Thyroid gland (tissue), 4 donors: ENCODE measurements around the gene STAM2. TPM values are rescaled to one million over a fixed set of nuclear protein-coding genes. Genes with fewer than 3 reads are reported as not detected.

Experiments used
- DNase-seq, 2 donors: peaks; one replicate each; pipeline ENCODE4 v3.0.0-alpha.2; 2019
- H3K27ac ChIP-seq, 3 donors: fragments of 200-600 bp; sonication (generic); 1 replicate in 2 of 3; 2 replicates in 1 of 3; pipeline ENCODE4 v1.5.1; 2016 to 2019; ENCODE audit warnings: mild to moderate bottlenecking in 1 of 3, moderate library complexity in 1 of 3
- H3K27me3 ChIP-seq: fragments of 200-600 bp; sonication (generic); one replicate; pipeline ENCODE4 v1.5.1; 2019
- H3K36me3 ChIP-seq, 2 donors: fragments of 200-600 bp; sonication (generic); one replicate each; pipeline ENCODE4 v1.5.1; 2016 to 2019
- H3K4me1 ChIP-seq, 2 donors: fragments of 200-600 bp; sonication (generic); one replicate each; pipeline ENCODE4 v1.5.1; 2017 to 2019
- H3K4me3 ChIP-seq, 3 donors: fragments of 200-600 bp; sonication (generic); replicated peaks in 1 of 3; 1 replicate in 2 of 3; 2 replicates in 1 of 3; pipeline ENCODE4 v1.5.1; 2016; ENCODE audit warnings: mild to moderate bottlenecking in 1 of 3
- H3K9me3 ChIP-seq: fragments of 200-600 bp; sonication (generic); one replicate; pipeline ENCODE4 v1.5.1; 2017
- CTCF ChIP-seq, 6 experiments: fragments of 200-600 bp in 3 of 6; fragments of 450-650 bp in 3 of 6; sonication (generic) in 3 of 6; IDR thresholded peaks; one replicate each; pipeline ENCODE4 v1.5.1; 2016 to 2019; ENCODE audit warnings: antibody characterized with exemption in 6 of 6, mild to moderate bottlenecking in 2 of 6, inconsistent platforms in 1 of 6, moderate library complexity in 1 of 6
- POLR2A ChIP-seq, 2 donors: fragments of 450-650 bp; IDR thresholded peaks; one replicate each; pipeline ENCODE4 v1.6.1; 2017; ENCODE audit warnings: antibody characterized with exemption in 2 of 2, mild to moderate bottlenecking in 2 of 2, moderate library complexity in 1 of 2
- WGBS, 2 donors: methylation state at CpG; one replicate each; pipeline ENCODE4 v1.1.5; 2017; 5-methylcytosine and 5-hydroxymethylcytosine counted together
- intact Hi-C: fragments of 100-400 bp; cut with DNase I; formaldehyde crosslinking; loops from one replicate; pipeline ENCODE4 v1.15.1; 2023
- total RNA-seq, 4 donors: library from RNA; depleted of rRNA; stranded (reverse); fragments of >200 nt; gene quantifications; one replicate each; pipeline ENCODE4 v1.2.3, GENCODE V29; 2016

STAM2 gene
- total RNA-seq, 4 donors from 2014 or later = 62.1 to 70.6 (median 63.4) TPM

DNA sequence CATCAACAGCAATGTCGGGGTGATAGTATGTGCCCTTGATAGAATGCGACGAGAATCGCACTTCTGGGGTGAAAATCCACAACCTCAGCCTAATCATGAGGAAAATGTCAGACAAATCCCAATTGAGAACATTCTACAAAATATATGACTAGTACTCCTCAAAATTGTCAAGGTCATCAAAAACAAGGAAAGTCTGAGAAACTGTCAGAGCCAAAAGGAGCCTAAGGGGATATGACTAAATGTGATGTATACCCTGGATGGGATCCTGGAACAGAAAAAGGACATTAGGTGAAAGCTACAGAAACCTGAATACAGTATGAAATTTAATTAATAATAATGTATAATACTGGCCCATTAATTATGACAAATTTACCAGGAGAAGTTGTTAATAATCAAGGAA lies 69.1 kb downstream of the STAM2 start:
- Histone ChIP-seq H3K36me3 (no peaks in the 10 kb centered on the region), H3K4me3 (no peak overlapping the region), H3K9me3 (no peaks in the 10 kb centered on the region), H3K4me1 (no peaks in the 10 kb centered on the region), H3K27me3 (no peaks in the 10 kb centered on the region), H3K27ac (no peak overlapping the region)
- TF ChIP-seq POLR2A (IDR thresholded peaks at IDR 0.05) (no peak), CTCF (IDR thresholded peaks at IDR 0.05) (no peak)
- intact Hi-C loops = no loop called here
- WGBS, 2 donors = 80 to 89% methylated on average over 4 of the region's 4 CpGs
- DNase-seq = no peak

DNA sequence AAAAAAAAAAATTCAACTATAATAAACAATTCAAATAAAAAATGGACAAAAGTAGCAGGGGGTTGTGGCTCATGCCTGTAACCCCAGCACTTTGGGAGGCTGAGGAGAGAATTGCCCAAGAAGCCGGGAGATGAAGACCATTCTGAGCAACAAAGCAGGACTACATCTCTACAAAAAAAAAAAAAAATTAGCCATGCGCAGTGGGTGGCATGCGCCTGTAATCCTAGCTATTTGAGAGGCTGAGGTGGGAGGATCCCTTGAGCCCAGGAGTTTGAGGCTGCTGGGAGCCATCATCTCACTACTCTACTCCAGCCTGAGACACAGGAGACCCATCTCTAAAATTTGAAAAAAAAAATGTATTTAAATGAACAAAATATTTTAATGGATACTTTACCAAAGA lies 72.3 kb downstream of the STAM2 start:
- TF ChIP-seq POLR2A (IDR thresholded peaks at IDR 0.05) (no peak), CTCF (IDR thresholded peaks at IDR 0.05) (no peak)
- no peak overlapping the region for H3K4me3 ChIP-seq
- intact Hi-C loops = no loop called here
- WGBS, 2 donors = 95 to 100% methylated on average over 3 of the region's 3 CpGs
- no peak for DNase-seq
- no peaks in the 10 kb centered on the region for H3K9me3 ChIP-seq
- H3K27ac ChIP-seq = no peak overlapping the region
- H3K27me3 ChIP-seq = no peaks in the 10 kb centered on the region
- peaks cover 5 to 7% of the 10 kb centered on the region in 2 donors for H3K4me1 ChIP-seq
- H3K36me3 ChIP-seq = no peaks in the 10 kb centered on the region

GRCh38 chr2:152100961-152101360 lies 74.6 kb downstream of the STAM2 start:
- Histone ChIP-seq H3K27ac (no peak overlapping the region), H3K27me3 (no peaks in the 10 kb centered on the region), H3K36me3 (no peaks in the 10 kb centered on the region), H3K4me1 (peaks cover 7 to 11% of the 10 kb centered on the region in 2 donors), H3K4me3 (no peak overlapping the region), H3K9me3 (no peaks in the 10 kb centered on the region)
- intact Hi-C loops = no loop called here
- 81 to 93% methylated on average over 2 of the region's 2 CpGs for WGBS, 2 donors
- no peak for TF ChIP-seq POLR2A (IDR thresholded peaks at IDR 0.05)
- TF ChIP-seq CTCF (IDR thresholded peaks at IDR 0.05) = no peak
- no peak for DNase-seq

- WGBS, 2 donors = 15 to 16% methylated on average over 19 of the region's 19 CpGs
- no peaks in the 10 kb centered on the region for H3K27me3 ChIP-seq
- H3K4me3 ChIP-seq = peak overlapping the region in 2 of 3 donors; percentile 54 to 59
- intact Hi-C loops = no loop called here
- TF ChIP-seq POLR2A (IDR thresholded peaks at IDR 0.05) = no peak
- TF ChIP-seq CTCF (IDR thresholded peaks at IDR 0.05) = no peak
- peak in 1 of 2 donors; percentile 17 for DNase-seq
- no peaks in the 10 kb centered on the region for H3K9me3 ChIP-seq
- H3K36me3 ChIP-seq = no peaks in the 10 kb centered on the region
- no peak overlapping the region for H3K27ac ChIP-seq
- peaks cover 7 to 11% of the 10 kb centered on the region in 2 donors for H3K4me1 ChIP-seq
Observed at GRCh38 chr2:152099367-152100050, 76.1 kb downstream of the STAM2 start.

DNA sequence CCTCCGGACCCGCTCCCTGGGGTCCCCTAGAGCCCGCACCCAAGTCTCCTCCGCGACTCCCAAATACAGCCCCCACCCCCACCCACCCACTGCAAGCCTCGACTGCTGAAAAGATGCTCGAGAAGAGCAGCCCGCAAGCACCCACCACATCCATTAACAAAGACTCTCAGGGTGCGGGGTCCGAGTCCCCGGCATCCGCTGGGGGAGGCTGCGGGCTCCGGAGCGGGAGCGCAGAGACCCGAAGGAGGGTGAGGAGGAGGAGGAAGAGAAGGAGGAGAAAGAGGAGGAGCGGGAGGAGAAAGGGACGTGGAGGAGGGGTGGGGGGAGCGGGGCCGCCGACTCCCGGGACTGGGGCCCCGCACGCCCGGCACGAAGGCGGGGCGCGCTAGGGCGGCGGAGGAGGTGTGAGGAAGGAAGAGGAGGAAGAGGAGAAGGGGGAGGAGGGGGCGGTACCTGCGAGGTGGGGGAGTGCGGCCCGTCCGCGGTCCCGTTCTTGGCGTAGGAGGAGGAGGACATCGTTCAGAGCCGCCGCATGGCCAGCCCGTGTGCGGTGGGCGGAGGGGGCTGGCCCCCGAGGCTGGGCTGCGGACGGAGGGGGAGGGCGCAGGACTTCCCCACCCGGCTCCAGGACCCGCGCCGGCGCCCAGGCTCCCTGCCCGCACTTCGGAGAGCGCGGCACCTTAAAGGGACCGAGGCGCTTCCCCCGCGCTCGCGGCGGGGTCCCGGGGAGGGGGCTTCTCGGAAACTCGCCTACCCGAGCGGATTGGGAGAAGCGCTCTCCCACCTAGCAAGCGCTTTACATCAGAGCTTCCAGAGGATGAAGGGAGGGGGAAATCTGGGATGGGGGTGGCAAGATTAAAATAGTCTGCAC lies 76.8 kb downstream of the STAM2 start, which contains the start of gene CACNB4:
Gene CACNB4 (minus strand): TSS at position 549 of the 871 bp plus-strand sequence.
- DNase-seq = no peak
- Histone ChIP-seq H3K27me3 (no peaks in the 10 kb centered on the region), H3K27ac (no peak within 1 kb of the TSS), H3K36me3 (no peaks in the 10 kb centered on the region), H3K4me3 (peak within 1 kb of the TSS; percentile 5 to 59 (median 54)), H3K4me1 (peaks cover 7 to 11% of the 10 kb centered on the region in 2 donors), H3K9me3 (no peaks in the 10 kb centered on the region)
- TF ChIP-seq POLR2A (IDR thresholded peaks at IDR 0.05) = no peak
- TF ChIP-seq CTCF (IDR thresholded peaks at IDR 0.05) = no peak
- WGBS, 2 donors = 1 to 3% methylated on average over 47 to 48 of the region's 73 CpGs
- intact Hi-C loops = no loop called here
